ENCODE results near the gene WFDC10A. TPM values are rescaled to one million over a fixed set of nuclear protein-coding genes. Genes with fewer than 3 reads are reported as not detected.
"Not testable (repeated sequence)": the region's sequence is repeated elsewhere in the genome, so short reads cannot be mapped to it uniquely, and the experiment has no call there.

WFDC10A gene
- total RNA-seq, 1 donor from 2014 or later, result not detected

GRCh38 chr20:45649312-45649863 lies 19.8 kb downstream of the WFDC10A start:
- DNase-seq, result no peak

- not testable (repeated sequence) for DNase-seq
Observed at GRCh38 chr20:45651726-45652125, 22.2 kb downstream of the WFDC10A start.

DNA sequence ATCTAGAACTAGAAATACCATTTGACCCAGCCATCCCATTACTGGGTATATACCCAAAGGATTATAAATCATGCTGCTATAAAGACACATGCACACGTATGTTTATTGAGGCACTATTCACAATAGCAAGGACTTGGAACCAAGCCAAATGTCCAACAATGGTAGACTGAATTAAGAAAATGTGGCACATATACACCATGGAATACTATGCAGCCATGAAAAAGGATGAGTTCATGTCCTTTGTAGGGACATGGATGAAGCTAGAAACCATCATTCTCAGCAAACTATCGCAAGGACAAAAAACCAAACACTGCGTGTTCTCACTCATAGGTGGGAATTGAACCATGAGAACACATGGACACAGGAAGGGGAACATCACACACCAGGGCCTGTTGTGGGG lies 27.5 kb downstream of the WFDC10A start:
- DNase-seq, result not testable (repeated sequence)

GRCh38 chr20:45670139-45670538 lies 40.6 kb downstream of the WFDC10A start, which contains the start of gene WFDC11:
Gene WFDC11 (minus strand): TSS chr20:45670239. CDS start chr20:45650600, 19,639 bp downstream.
- DNase-seq, result no peak

DNA sequence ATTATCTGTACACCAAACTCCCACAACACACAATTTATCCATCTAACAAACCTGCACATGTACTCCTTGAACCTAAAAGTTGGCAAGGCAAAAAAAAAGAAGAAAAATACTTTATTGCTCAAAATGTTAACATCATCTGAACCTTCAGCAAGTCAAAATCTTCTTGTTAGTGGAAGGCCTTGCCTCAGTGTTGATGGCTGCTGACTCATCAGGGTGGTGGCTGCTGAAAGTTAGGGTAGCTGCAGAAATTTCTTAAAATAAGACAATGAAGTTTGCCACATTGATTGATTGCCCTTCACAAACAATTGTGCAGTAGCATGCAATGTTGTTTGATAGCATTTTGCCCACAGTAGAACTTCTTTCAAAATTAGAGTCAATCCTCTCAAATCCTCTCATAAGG lies 43.2 kb downstream of the WFDC10A start:
- no peak for DNase-seq

GRCh38 chr20:45679650-45680049 lies 50.1 kb downstream of the WFDC10A start:
- no peak for DNase-seq

Other genes with a start within 250 kb of the WFDC10A start
- gene DBNDD2, start 221.4 kb upstream of the WFDC10A start, total RNA-seq, result 10.3 TPM
- 20.9 TPM for gene PIGT, start 213.6 kb upstream of the WFDC10A start, total RNA-seq
- 0.39 TPM for gene WFDC2, start 160.0 kb upstream of the WFDC10A start, total RNA-seq
- gene SPINT3, start 114.1 kb upstream of the WFDC10A start, total RNA-seq, result not detected
- gene WFDC6, start 90.3 kb upstream of the WFDC10A start, total RNA-seq, result not detected
- not detected for gene EPPIN, start 82.3 kb upstream of the WFDC10A start, total RNA-seq
- not detected for gene WFDC8, start 50.5 kb upstream of the WFDC10A start, total RNA-seq
- gene WFDC9, start 1.5 kb downstream of the WFDC10A start, total RNA-seq, result not detected
- gene WFDC11, start 40.5 kb downstream of the WFDC10A start, total RNA-seq, result not detected
- not detected for gene WFDC13, start 72.3 kb downstream of the WFDC10A start, total RNA-seq
- gene WFDC10B, start 75.3 kb downstream of the WFDC10A start, total RNA-seq, result not detected
- not detected for gene SPINT4, start 92.6 kb downstream of the WFDC10A start, total RNA-seq
- 0.39 TPM for gene WFDC3, start 162.1 kb downstream of the WFDC10A start, total RNA-seq
- gene DNTTIP1, start 162.2 kb downstream of the WFDC10A start, total RNA-seq, result 15.8 TPM
- gene UBE2C, start 182.9 kb downstream of the WFDC10A start, total RNA-seq, result 11.9 TPM
- gene TNNC2, start 197.6 kb downstream of the WFDC10A start, total RNA-seq, result 472 TPM
- gene SNX21, start 204.1 kb downstream of the WFDC10A start, total RNA-seq, result 22.8 TPM
- 15.8 TPM for gene ACOT8, start 227.7 kb downstream of the WFDC10A start, total RNA-seq
- gene ZSWIM3, start 227.9 kb downstream of the WFDC10A start, total RNA-seq, result 3.6 TPM